Raji (cell line): Measurements from ENCODE around the gene HES5.

Experiments used
- POLR2A ChIP-seq: IDR thresholded peaks from 2 replicates; pipeline ENCODE4 v1.6.1; 2011; ENCODE audit warnings: low read depth, low read length, control low read depth; ENCODE audit not compliant: insufficient read depth

The HES5 gene

GRCh38 chr1:2492091-2492490 is 38.0 kb downstream of the HES5 start:
- no peak for TF ChIP-seq POLR2A

- TF ChIP-seq POLR2A, result no peak
Observed at GRCh38 chr1:2489615-2490014, 40.4 kb downstream of the HES5 start.

DNA sequence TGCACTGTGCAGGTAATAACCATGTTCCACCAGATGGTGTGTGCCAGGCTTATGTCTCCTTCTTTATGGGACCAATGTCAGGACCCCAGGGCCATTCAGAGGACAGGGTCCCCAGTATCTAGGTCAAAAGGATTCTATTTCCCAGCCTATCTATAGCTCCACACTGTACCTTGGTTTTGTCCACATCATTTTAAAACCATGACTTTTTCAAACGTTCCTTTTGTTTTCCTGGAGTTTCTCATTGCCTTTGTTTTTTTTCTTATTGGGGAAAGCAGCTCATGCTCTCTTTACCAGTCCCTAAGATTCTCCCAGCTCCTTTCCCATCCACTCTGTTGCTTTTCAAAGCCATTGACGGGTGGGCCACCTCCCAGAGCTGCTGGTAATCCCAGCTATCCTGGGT is 41.4 kb downstream of the HES5 start:
- no peak for TF ChIP-seq POLR2A

DNA sequence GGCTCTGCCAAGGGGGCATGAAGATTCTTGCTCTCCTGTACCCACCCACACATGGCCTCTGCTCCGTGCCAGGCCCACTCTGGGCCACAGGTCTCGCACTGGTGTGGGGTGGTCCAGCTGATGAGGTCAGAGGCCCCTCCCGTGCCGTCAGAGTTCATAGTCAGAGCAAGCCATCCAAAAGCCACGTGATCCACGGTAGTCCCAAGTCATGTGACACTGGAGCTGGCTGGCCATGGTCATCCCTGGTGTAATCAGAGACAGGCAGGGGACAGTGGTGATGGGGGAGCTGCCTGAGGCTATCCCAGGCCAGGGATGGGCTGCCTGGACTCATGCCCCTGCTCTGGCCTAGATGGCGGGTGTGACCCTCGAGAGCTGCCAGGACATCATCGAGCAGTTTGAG is 43.5 kb downstream of the HES5 start:
- TF ChIP-seq POLR2A, result no peak

- TF ChIP-seq POLR2A, result no peak
Observed at GRCh38 chr1:2486041-2486440, 44.0 kb downstream of the HES5 start.

DNA sequence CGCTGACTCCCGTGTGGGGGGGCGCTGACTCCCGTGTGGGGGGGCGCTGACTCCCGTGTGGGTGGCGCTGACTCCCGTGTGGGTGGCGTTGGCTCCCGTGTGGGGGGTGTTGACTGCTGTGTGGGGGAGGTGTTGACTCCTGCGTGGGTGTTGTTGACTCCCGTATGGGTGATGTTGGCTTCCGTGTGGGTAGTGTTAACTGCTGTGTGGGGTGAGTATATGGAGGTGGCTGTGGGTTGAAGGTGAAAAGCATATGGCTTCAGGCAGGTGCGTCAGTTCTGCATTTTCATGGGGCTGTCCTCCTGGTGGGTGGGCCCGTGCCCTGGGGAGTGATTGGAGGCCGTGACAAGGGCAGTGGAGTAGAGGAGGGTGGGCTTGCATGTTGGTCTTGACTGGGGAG is 46.1 kb downstream of the HES5 start:
- no peak for TF ChIP-seq POLR2A

DNA sequence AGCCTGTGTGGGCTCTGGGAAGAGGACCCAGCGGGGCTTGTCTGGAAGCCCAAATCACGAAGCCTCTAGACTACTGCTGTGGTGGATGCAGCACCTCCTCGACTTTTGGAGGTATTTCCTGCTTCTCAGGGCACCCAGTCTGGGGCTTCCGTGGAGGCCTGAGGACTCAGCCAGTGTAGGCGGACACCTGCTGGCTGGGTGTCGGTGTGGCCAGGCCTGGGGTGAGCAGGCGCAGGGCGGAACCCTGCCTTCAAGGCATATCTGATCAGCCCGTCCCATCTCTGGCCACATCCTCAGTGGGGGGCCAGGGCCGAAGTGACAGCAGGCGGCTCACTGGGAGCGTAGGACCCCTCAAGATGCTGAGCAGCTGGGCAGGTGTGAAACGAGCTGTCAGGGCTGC is 47.0 kb downstream of the HES5 start:
- no peak for TF ChIP-seq POLR2A

DNA sequence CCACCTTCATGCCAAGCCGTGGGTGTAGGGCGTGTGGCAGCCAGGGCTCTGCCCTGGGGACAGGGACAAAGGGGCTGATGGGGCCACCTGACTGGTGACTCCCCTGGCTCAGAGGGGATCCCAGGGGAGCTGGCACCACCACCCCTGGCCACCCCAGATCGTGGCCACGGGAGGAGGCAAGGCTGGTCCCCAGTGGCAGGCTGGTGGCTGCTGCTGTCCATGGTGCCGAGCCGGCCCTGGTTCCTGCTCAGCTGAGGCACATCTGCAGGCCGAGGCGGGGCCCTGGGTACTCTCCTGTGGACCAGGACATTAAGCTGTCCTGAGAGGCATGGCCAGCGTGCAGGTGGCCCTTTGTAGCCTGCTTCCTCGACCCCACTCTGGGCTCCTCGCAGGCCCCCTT is 47.5 kb downstream of the HES5 start:
- TF ChIP-seq POLR2A, result no peak

- TF ChIP-seq POLR2A, result no peak
Observed at GRCh38 chr1:2481885-2482284, 48.2 kb downstream of the HES5 start.

DNA sequence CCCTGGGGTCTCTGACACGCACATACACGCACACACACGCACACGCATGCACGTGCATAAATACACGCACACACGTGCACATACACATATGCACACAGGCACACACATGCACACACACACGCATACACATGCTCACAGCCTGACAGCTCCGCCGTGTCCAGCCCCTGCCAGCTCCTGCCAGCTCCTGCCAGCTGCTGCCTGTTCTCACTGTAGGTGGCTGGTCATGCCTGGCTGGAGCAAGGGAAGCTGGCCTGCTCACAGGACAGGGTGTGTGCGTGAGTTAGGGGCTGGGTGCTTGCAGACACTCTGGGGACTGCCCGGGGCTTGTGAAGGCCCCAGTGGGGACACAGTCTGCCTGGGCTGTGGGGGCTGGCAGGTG is 49.1 kb downstream of the HES5 start:
- TF ChIP-seq POLR2A, result no peak

- no peak for TF ChIP-seq POLR2A
Observed at GRCh38 chr1:2480236-2480985, 49.7 kb downstream of the HES5 start.

GRCh38 chr1:2479618-2480017 is 50.4 kb downstream of the HES5 start:
- TF ChIP-seq POLR2A, result no peak

- TF ChIP-seq POLR2A, result no peak
Observed at GRCh38 chr1:2479186-2479585, 50.9 kb downstream of the HES5 start.
